ENCODE data around the gene SCARB1.

The SCARB1 gene

GRCh38 chr12:124796303-124796960 lies 67.2 kb downstream of the SCARB1 start:
- no peak for DNase-seq (ENCODE audit: low spot score)

DNA sequence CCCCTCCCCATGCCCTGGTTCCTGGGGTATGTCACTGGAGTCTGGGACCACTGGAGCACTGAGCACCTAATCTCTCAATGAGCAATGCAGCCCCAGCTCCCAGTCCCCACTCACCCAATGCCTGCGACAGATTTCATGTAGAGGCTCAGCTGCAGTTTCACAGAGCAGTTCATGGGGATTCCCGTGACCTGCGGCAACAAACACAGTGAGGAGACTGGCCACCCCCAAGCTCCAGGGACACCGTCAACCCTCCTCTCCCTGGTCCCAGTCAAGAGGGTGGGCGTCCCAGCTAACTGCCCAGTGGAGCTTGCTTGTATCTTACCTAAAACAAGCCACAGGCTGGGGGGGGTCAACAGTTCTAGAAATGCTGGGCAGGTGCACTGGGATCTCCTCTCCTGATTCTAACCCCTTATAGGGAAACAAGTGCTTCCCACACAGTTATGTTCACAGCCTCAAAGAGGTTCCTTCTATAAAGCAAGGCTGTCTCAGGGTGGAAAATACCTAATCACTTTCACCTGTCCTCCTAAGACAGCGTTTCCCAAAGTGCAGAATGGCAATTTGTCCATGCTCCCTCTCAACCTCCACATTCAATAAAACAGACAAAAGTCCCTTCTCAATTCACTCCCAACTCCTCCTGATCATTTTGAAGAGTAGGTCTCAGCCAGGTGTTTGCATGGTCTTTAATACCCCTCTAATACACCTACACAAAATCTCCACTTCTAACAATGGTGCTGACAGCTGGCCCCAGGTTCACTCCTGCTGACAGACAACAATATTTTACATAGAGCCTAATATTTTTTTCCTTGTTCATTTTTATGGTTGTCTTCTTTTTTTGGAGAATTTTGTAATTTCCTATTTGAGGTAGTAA lies 68.3 kb downstream of the SCARB1 start:
- no peak for DNase-seq (ENCODE audit: low spot score)

DNA sequence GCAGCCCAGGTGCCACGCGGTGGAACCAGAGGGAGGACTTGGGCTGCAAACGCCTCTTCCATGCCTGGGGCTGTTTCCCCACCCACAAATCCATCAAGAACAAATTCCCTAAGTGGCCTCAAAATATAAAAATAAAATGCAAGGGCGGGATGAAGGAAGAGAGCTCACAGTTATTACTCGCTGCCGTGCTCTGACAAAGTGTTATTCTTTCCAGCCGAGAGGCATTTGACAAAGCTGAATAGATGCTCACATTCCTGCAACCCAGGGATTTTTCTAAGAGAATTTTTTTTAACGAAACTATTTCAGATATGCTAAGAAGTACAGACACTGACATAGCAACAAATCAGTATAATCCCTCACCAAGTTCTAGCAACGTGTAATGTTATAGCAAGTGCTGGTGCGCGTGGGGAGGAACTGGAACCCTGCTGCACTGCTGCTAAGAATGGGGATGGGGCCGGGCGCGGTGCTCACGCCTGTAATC lies 70.7 kb downstream of the SCARB1 start:
- DNase-seq (ENCODE audit: low spot score): no peak

DNA sequence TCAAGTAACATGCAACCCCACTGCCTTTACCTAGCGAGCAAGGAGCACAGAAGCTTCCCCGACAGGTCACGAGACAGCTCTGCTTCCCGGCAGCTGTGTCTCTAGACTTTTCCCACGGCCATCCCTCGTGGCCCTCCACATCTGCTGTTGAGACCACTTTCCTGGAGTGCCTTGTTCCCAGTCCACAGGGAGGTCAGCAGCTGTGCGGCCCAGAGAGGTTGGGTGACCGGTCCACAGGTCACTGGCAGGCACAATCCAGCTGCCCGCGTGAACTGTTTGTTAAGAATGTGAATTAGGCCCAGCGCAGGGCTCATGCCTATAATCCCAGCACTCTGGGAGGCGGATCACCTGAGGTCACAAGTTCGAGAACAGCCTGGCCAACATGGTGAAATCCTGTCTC lies 71.5 kb downstream of the SCARB1 start:
- DNase-seq (ENCODE audit: low spot score): no peak

DNA sequence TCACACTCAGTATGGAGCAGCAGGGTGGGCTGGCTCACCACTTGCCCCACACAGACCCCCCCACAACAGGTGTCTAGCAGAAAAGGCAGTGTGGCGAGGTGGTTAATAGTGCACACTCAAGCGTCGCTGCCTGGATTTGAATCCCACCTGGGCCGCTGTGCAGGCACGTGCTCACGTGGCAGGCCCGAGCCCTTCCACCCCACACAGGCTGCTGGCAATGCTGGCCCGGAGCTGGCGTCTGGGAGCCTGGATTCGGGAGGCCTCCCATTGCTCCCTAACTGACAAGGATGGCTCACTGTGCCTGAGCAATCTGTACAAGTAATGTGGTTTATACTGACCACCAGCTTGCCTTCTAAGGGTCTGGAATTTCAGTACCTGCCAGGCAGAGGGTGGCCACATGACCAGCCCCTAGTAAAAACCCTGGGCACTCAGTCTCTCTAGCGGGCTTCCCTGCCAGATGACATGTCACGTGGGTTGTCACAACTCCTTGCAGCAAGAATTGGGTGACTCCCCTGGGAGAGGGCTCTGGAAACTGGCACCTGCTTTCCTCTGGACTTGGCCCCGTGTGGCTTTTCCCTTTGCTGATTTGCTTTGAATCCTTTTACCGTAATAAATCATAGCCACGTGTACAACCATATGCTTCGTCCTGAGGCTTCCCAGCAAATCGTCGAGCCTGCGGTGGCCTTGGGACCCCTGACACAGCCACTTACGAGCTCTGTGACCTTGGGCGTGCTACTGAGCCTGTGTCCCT lies 72.8 kb downstream of the SCARB1 start:
- no peak for DNase-seq (ENCODE audit: low spot score)

DNA sequence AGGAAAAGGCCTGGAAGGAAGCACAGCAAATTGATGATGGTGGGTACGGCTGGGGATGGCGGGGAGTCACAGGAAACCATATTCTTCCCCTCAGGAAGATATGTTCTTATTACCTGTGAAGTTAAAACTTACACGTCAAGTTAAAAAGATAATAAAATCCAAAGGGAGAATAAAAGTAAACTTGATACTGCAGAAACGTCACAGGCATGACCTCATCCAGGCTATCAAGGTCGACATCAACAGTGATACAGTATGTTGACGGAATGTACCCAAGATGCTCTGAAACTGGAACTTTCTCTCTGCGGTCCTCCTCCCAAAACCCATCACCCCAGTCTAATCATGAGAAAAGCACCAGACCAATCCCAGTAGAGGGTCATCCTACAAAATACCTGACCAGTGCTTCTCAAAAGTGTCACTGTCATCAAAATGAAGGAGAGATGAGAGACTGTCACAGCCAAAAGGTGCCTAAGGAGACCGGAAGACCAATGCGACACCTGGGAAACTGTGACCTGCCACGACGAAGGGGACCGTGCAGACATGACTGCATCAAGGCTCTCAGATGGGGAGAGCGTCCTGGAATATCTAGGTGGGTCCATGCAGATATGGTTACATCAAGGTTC lies 74.6 kb downstream of the SCARB1 start:
- no peak for DNase-seq (ENCODE audit: low spot score)

DNA sequence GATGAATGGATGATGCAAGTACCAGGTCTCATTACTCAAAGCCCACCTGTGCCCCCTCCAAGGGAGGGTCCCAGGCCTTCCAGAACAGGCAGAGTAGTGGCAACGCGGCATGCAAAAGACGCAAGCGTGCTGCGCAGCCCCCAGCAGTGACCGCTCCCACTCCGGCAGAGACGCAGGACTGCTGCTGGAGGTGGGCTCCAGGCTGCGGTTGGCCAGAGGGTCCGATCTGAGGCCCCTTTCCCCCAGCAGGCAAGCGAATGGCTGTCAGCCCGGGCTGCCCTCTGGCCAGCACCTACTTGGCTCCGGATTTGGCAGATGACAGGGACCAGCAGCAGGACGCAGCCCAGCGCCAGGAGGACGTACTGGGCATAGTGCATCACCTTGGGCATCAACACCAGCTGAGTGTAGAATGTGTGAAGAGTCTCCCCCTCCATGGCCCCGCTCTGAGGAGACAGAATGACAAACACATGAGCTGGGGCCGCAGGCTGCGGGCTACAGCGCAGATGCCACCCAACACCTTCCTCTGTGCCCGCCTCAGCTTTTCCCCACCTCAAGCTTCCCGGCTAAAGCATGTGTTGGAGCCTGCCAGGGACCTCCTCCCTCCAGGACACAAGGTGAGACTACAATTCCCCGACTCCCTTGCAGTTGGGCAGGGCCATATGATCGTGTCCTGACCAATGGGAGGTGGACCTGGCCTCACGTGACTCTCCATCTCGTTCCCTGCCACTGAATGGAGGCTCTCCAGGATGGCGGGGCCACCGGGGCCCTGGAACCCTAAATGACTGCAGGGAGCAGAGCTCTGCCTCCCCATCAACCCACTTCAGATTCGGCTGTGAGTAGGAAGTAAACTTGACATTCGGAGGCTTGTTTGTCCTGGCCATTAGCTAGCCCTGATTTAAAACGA lies 77.4 kb downstream of the SCARB1 start:
- no peak for DNase-seq (ENCODE audit: low spot score)

GRCh38 chr12:124784871-124785572 lies 78.6 kb downstream of the SCARB1 start:
- no peak for DNase-seq (ENCODE audit: low spot score)

GRCh38 chr12:124783087-124783486 lies 80.6 kb downstream of the SCARB1 start:
- no peak for DNase-seq (ENCODE audit: low spot score)

- DNase-seq (ENCODE audit: low spot score): no peak
These were observed 81.5 kb downstream of the SCARB1 start for GRCh38 chr12:124782132-124782531.

- no peak for DNase-seq (ENCODE audit: low spot score)
These were observed 82.6 kb downstream of the SCARB1 start for GRCh38 chr12:124780752-124781685.

DNA sequence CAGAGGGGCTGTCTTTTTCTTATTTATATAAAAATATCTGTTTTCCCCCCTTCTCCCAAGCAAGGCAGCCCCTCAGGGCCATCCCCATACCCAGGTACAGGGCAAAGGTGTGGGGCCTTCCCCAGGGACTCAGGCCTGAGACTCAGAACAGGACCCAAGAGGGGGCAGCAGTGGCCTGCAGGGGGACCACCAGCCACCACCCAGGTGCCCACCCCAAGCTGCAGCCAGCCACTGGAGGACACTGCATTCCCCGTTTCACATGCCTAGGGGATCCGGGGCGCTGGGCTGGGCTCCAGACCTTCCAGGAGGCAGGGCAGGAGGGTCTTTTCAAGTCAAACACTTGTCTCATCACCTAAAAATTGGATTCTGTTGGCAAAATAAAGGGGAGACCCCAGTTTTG lies 83.3 kb downstream of the SCARB1 start:
- no peak for DNase-seq (ENCODE audit: low spot score)

GRCh38 chr12:124779161-124780141 lies 84.2 kb downstream of the SCARB1 start:
- no peak for DNase-seq (ENCODE audit: low spot score)

DNA sequence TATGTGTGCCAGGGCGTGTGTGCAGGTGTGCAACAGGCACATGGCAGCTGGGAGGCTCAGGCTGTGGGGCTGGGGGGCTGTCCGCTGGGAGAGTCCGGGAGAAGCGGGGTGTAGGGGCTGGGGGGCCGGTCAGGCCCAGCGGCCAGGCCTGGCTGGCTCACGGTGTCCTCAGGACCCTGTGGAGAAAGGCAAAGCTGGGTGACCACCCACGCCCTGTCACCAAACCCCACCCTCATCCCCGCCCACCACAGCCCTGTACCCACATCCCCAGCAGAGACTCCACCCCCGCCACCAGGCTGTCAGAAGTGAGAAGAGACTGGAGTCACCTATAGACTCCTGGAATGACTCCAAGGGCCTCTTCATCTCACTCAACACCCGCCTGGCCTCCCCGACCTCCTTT lies 85.3 kb downstream of the SCARB1 start:
- DNase-seq (ENCODE audit: low spot score): no peak

DNA sequence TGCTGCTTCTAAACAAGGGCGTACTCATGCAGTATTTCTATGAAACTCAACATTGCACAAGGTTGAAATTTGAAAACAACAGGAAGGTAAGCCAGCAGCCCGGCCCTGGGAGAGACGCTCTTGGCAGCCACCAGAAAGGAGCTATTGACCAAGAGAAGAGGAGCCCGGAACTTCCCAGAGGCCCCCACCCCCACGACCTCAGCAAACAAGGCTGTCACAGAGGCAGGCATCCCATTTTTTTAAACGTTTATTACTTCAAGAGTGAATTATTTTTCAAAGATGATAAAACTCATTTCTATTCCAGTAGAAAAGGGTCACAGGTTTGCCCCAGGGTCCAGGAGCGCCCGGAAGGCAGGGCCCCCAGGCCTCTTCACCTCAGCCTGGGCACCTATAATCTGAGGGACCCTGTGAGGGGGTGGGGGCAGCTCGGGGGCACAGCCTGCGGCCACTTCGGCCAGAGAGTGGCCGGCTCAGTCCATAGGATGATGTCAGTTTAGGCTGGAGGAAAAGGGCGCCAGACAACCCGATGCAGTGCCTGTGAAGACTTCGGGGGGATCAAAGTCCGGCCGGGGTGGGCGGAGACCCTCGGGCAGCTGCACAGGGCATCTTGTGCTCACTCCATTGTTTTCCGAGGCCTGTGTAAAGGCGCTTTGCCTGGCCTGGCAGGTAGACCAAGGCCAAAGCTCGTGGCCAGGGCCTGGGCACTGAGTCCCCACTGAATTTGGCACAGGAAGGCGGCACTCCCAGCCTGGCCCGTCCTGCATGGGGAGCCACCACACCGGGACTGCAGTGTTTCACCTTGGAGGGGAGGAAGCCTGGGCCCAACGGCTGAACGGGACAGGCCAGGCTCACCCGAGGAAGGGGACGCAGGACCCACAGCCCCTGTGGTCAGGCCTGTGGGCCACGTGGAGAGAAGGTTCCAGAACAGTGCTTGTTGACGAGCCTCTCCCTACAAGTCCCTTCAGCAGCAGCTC lies 86.0 kb downstream of the SCARB1 start:
- no peak for DNase-seq (ENCODE audit: low spot score)

- DNase-seq (ENCODE audit: low spot score): no peak
These were observed 87.5 kb downstream of the SCARB1 start for GRCh38 chr12:124776125-124776513.
